ENCODE results near the gene PTPRK. TPM values are rescaled to one million over a fixed set of nuclear protein-coding genes. Genes with fewer than 3 reads are reported as not detected.

The PTPRK gene
- total RNA-seq, 1 experiment from 2014 or later = 94.4 TPM

- BruUV-seq (replicated peaks) = no TSS peak
- Histone ChIP-seq H3K36me3 (ENCODE audit: control insufficient read depth, insufficient read depth, low read length) (no peaks in the 10 kb centered on the region), H3K9me3 (no peaks in the 10 kb centered on the region), H3K4me1 (peaks cover 43% of the 10 kb centered on the region), H3K27me3 (replicated peaks; ENCODE audit: control insufficient read depth, insufficient read depth, low read length) (no peaks in the 10 kb centered on the region), H3K4me3 (ENCODE audit: low read depth, low read length) (no peak overlapping the region)
- DNase-seq = no peak
- H3K27ac Mint-ChIP-seq (ENCODE audit: unreplicated experiment) = no peak overlapping the region
- peaks cover 12% of the 10 kb centered on the region for H3K36me3 Mint-ChIP-seq (ENCODE audit: insufficient read depth, unreplicated experiment)
- TF ChIP-seq, protein P1, sequence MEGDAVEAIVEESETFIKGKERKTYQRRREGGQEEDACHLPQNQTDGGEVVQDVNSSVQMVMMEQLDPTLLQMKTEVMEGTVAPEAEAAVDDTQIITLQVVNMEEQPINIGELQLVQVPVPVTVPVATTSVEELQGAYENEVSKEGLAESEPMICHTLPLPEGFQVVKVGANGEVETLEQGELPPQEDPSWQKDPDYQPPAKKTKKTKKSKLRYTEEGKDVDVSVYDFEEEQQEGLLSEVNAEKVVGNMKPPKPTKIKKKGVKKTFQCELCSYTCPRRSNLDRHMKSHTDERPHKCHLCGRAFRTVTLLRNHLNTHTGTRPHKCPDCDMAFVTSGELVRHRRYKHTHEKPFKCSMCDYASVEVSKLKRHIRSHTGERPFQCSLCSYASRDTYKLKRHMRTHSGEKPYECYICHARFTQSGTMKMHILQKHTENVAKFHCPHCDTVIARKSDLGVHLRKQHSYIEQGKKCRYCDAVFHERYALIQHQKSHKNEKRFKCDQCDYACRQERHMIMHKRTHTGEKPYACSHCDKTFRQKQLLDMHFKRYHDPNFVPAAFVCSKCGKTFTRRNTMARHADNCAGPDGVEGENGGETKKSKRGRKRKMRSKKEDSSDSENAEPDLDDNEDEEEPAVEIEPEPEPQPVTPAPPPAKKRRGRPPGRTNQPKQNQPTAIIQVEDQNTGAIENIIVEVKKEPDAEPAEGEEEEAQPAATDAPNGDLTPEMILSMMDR (IDR thresholded peaks at IDR 0.05; ENCODE audit: insufficient read depth in 1 of 2, low read depth in 1 of 2, low read length in 1 of 2, severe bottlenecking in 1 of 2, unreplicated experiment in 1 of 2) = no peak
- H3K9me3 Mint-ChIP-seq (ENCODE audit: unreplicated experiment) = no peaks in the 10 kb centered on the region
- ChIA-PET POLR2A (no interaction called here), CTCF (no interaction called here)
- intact Hi-C loops (cut with micrococcal nuclease; ENCODE audit: unreplicated experiment) = no loop called here
- H3K4me1 Mint-ChIP-seq (ENCODE audit: low read depth, unreplicated experiment) = peaks cover 49% of the 10 kb centered on the region
- H3K27me3 Mint-ChIP-seq (ENCODE audit: insufficient read depth, unreplicated experiment) = no peaks in the 10 kb centered on the region
- no peak overlapping the region for H3K4me3 Mint-ChIP-seq (ENCODE audit: unreplicated experiment)
Observed at GRCh38 chr6:128494440-128494839, 26.0 kb downstream of the PTPRK start.

DNA sequence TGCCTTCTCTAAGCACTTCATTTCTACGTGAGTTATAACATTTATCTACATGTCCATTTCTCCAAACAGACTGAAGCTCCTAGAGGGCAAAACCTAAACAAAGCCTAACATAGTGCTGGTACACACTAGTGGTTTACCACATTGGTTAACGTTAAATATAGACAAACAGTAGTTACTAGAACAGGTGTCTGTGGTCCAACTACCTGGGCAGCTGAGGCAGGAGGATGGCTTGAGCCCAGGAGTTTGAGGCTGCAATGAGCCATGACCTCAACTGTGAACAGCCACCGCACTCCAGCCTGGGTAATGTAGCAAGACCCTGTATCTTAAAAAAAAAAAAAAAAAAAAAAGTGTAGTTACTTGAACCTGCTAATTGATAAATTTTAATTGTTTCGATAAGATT is 26.5 kb downstream of the PTPRK start:
- intact Hi-C loops (cut with micrococcal nuclease; ENCODE audit: unreplicated experiment) = no loop called here
- no peak for DNase-seq

GRCh38 chr6:128492386-128492785 is 28.0 kb downstream of the PTPRK start:
- ChIA-PET POLR2A (no interaction called here), CTCF (no interaction called here)
- Histone ChIP-seq H3K4me3 (ENCODE audit: low read depth, low read length) (no peak overlapping the region), H3K36me3 (ENCODE audit: control insufficient read depth, insufficient read depth, low read length) (no peaks in the 10 kb centered on the region), H3K27me3 (replicated peaks; ENCODE audit: control insufficient read depth, insufficient read depth, low read length) (no peaks in the 10 kb centered on the region), H3K9me3 (no peaks in the 10 kb centered on the region), H3K4me1 (peaks cover 25% of the 10 kb centered on the region)
- no peaks in the 10 kb centered on the region for H3K27me3 Mint-ChIP-seq (ENCODE audit: insufficient read depth, unreplicated experiment)
- H3K36me3 Mint-ChIP-seq (ENCODE audit: insufficient read depth, unreplicated experiment) = peaks cover 13% of the 10 kb centered on the region
- H3K27ac Mint-ChIP-seq (ENCODE audit: unreplicated experiment) = peak overlapping the region; percentile 65
- TF ChIP-seq, protein P1 (IDR thresholded peaks at IDR 0.05; ENCODE audit: insufficient read depth in 1 of 2, low read depth in 1 of 2, low read length in 1 of 2, severe bottlenecking in 1 of 2, unreplicated experiment in 1 of 2) = no peak
- BruUV-seq (replicated peaks) = no TSS peak
- peaks cover 38% of the 10 kb centered on the region for H3K4me1 Mint-ChIP-seq (ENCODE audit: low read depth, unreplicated experiment)
- no peak for DNase-seq
- no peaks in the 10 kb centered on the region for H3K9me3 Mint-ChIP-seq (ENCODE audit: unreplicated experiment)
- no peak overlapping the region for H3K4me3 Mint-ChIP-seq (ENCODE audit: unreplicated experiment)
- intact Hi-C loops (cut with micrococcal nuclease; ENCODE audit: unreplicated experiment) = no loop called here

More for the DNA sequence above, 26.5 kb downstream of the PTPRK start:
- Mint-ChIP-seq H3K36me3 (ENCODE audit: insufficient read depth, unreplicated experiment) (peaks cover 12% of the 10 kb centered on the region), H3K9me3 (ENCODE audit: unreplicated experiment) (no peaks in the 10 kb centered on the region), H3K27ac (ENCODE audit: unreplicated experiment) (peak overlapping the region; percentile 7), H3K4me1 (ENCODE audit: low read depth, unreplicated experiment) (peaks cover 48% of the 10 kb centered on the region), H3K4me3 (ENCODE audit: unreplicated experiment) (no peak overlapping the region), H3K27me3 (ENCODE audit: insufficient read depth, unreplicated experiment) (no peaks in the 10 kb centered on the region)
- TF ChIP-seq, protein P1 (IDR thresholded peaks at IDR 0.05; ENCODE audit: insufficient read depth in 1 of 2, low read depth in 1 of 2, low read length in 1 of 2, severe bottlenecking in 1 of 2, unreplicated experiment in 1 of 2) = no peak
- POLR2A ChIA-PET = no interaction called here
- CTCF ChIA-PET = no interaction called here
- H3K27me3 ChIP-seq (replicated peaks; ENCODE audit: control insufficient read depth, insufficient read depth, low read length) = no peaks in the 10 kb centered on the region
- no peaks in the 10 kb centered on the region for H3K9me3 ChIP-seq
- BruUV-seq (replicated peaks) = no TSS peak
- H3K4me1 ChIP-seq = peaks cover 37% of the 10 kb centered on the region
- H3K4me3 ChIP-seq (ENCODE audit: low read depth, low read length) = no peak overlapping the region
- H3K36me3 ChIP-seq (ENCODE audit: control insufficient read depth, insufficient read depth, low read length) = no peaks in the 10 kb centered on the region

All from Caco-2 (cell line).